B cell (primary cell): ENCODE data around the gene ABHD16A. TPM values are rescaled to one million over a fixed set of nuclear protein-coding genes. Genes with fewer than 3 reads are reported as not detected.

ENCODE experiments used
- ATAC-seq: fragments of 200-7000 bp; cut with Tn5 transposase; one replicate; pipeline ENCODE4 v1.10.0; 2021; ENCODE audit warnings: low read depth, mild to moderate bottlenecking, moderate number of reproducible peaks, moderate library complexity
- CTCF ChIA-PET: fragments of 350-600 bp; sonication (Branson Sonifier 250); formaldehyde crosslinking; loops from one replicate; lab custom pipeline; 2021; ENCODE audit warnings: antibody characterized with exemption, inconsistent platforms; lab: Charles Lee
- POLR2A ChIA-PET: fragments of 350-600 bp; sonication (Branson Sonifier 250); formaldehyde crosslinking; loops from one replicate; lab custom pipeline; 2021; ENCODE audit warnings: antibody characterized with exemption; lab: Charles Lee
- DNase-seq: peaks from one replicate; pipeline ENCODE4 v3.0.0; 2013
- H2AFZ ChIP-seq: 2 replicates; pipeline ENCODE4 v1.6.1; 2012; ENCODE audit warnings: mild to moderate bottlenecking, low read depth, low read length; ENCODE audit not compliant: insufficient read depth, poor library complexity, severe bottlenecking
- H3K27ac ChIP-seq, 2 donors: 1 replicate in 1 of 2; 2 replicates in 1 of 2; pipeline ENCODE4 v1.5.1; 2012 to 2013; ENCODE audit warnings: low read length in 2 of 2, mild to moderate bottlenecking in 2 of 2, moderate library complexity in 1 of 2
- H3K27me3 ChIP-seq, 4 experiments: fragments of 200-600 bp in 1 of 4; sonication (generic) in 1 of 4; replicated peaks in 1 of 4; 1 replicate in 2 of 4; 2 replicates in 2 of 4; pipeline versions ENCODE4 v1.6.1 to v1.7.0; 2013 to 2016; ENCODE audit warnings: low read length in 3 of 4, mild to moderate bottlenecking in 2 of 4, mixed read lengths in 1 of 4, moderate library complexity in 1 of 4; ENCODE audit not compliant: insufficient read depth in 4 of 4, control insufficient read depth in 3 of 4; ENCODE audit errors: control extremely low read depth in 1 of 4
- H3K36me3 ChIP-seq, 2 experiments: replicated peaks in 1 of 2; 1 replicate in 1 of 2; 2 replicates in 1 of 2; pipeline versions ENCODE4 v1.6.1 to v1.7.1; 2013; ENCODE audit warnings: low read length in 1 of 2; ENCODE audit not compliant: insufficient read depth in 2 of 2, control insufficient read depth in 1 of 2; ENCODE audit errors: control extremely low read depth in 1 of 2, extremely low read depth in 1 of 2
- H3K4me1 ChIP-seq, 2 donors: fragments of 200-600 bp in 1 of 2; sonication (generic) in 1 of 2; 1 replicate in 1 of 2; 2 replicates in 1 of 2; pipeline versions ENCODE4 v1.5.1 to v1.6.1; 2013 to 2017; ENCODE audit warnings: low read length in 2 of 2; ENCODE audit not compliant: control insufficient read depth in 2 of 2, insufficient read depth in 2 of 2
- H3K4me2 ChIP-seq: replicated peaks from 2 replicates; pipeline ENCODE3; 2012; ENCODE audit warnings: mild to moderate bottlenecking, low read depth, low read length; ENCODE audit not compliant: poor library complexity, severe bottlenecking
- H3K4me3 ChIP-seq, 5 experiments: fragments of 200-600 bp in 1 of 5; sonication (generic) in 1 of 5; 1 replicate in 3 of 5; 2 replicates in 2 of 5; pipeline versions ENCODE4 v1.5.1 to v1.7.0; 2011 to 2016; ENCODE audit warnings: low read length in 4 of 5, mild to moderate bottlenecking in 4 of 5, low read depth in 2 of 5, control low read depth in 1 of 5, moderate library complexity in 1 of 5; ENCODE audit not compliant: insufficient read depth in 1 of 5; ENCODE audit errors: control extremely low read depth in 1 of 5, extremely low read depth in 1 of 5
- H3K79me2 ChIP-seq: fragments of 200-600 bp; sonication (generic); one replicate; pipeline ENCODE4 v1.6.0; 2016; ENCODE audit warnings: low read length; ENCODE audit not compliant: control insufficient read depth, insufficient read depth
- H3K9ac ChIP-seq: fragments of 200-600 bp; sonication (generic); 2 replicates; pipeline ENCODE4 v1.6.1; 2017; ENCODE audit warnings: mild to moderate bottlenecking, low read length, moderate library complexity
- H3K9me3 ChIP-seq, 3 donors: one replicate each; pipeline versions ENCODE4 v1.6.1 to v1.7.1; 2013; ENCODE audit warnings: low read length in 2 of 3; ENCODE audit not compliant: control insufficient read depth in 2 of 3, insufficient read depth in 1 of 3; ENCODE audit errors: control extremely low read depth in 1 of 3
- H4K20me1 ChIP-seq: 2 replicates; pipeline ENCODE4 v1.6.0; 2012; ENCODE audit warnings: mild to moderate bottlenecking, low read length; ENCODE audit not compliant: insufficient read depth, control insufficient read depth, poor library complexity, severe bottlenecking
- H3K27ac Mint-ChIP-seq: one replicate; pipeline ENCODE4 v1.8.0; 2021; ENCODE audit warnings: mixed read lengths
- H3K27me3 Mint-ChIP-seq: one replicate; pipeline ENCODE4 v1.8.0; 2021; ENCODE audit warnings: mixed read lengths
- H3K4me1 Mint-ChIP-seq: one replicate; pipeline ENCODE4 v1.8.0; 2021; ENCODE audit warnings: mixed read lengths
- H3K4me3 Mint-ChIP-seq: one replicate; pipeline ENCODE4 v1.8.0; 2021; ENCODE audit warnings: mixed read lengths
- H3K9me3 Mint-ChIP-seq: one replicate; pipeline ENCODE4 v1.8.0; 2022; ENCODE audit warnings: mixed read lengths; ENCODE audit not compliant: insufficient read depth
- EZH2 ChIP-seq: IDR thresholded peaks from 2 replicates; pipeline ENCODE4 v1.6.1; 2012; ENCODE audit warnings: borderline replicate concordance, low read depth, mild to moderate bottlenecking, moderate library complexity, low read length; ENCODE audit not compliant: insufficient read depth, poor library complexity, severe bottlenecking
- WGBS: methylation state at CpG from one replicate; pipeline ENCODE4 v1.1.5; 2013; ENCODE audit warnings: missing lambda C conversion rate; ENCODE audit not compliant: insufficient coverage; 5-methylcytosine and 5-hydroxymethylcytosine counted together
- intact Hi-C: fragments of 100-400 bp; cut with micrococcal nuclease; formaldehyde crosslinking; loops from one replicate; pipeline ENCODE4 v1.10.0; 2022
- polyA plus RNA-seq: library from polyadenylated mRNA; depleted of rRNA; stranded (reverse); fragments of >200 nt; gene quantifications from 2 replicates; pipeline ENCODE4 v1.2.3, GENCODE V29; 2012
- total RNA-seq, 2 donors: library from RNA; stranded (reverse); fragments of 120-200 nt in 1 of 2; gene quantifications; 1 replicate in 1 of 2; 2 replicates in 1 of 2; pipeline versions ENCODE4 v1.2.3 to v1.2.4, GENCODE V29; 2013 to 2022
- TF ChIP-seq, protein P1 (sequence below): fragments of 200-600 bp; IDR thresholded peaks from one replicate; pipeline ENCODE4 v1.8.0; 2022; ENCODE audit warnings: antibody characterized with exemption, mild to moderate bottlenecking

The ABHD16A gene
- total and polyA plus RNA-seq, 2 donors (not counting 1 experiment from before 2014, with no cell fraction given): 78.3 to 97.5 TPM

DNA sequence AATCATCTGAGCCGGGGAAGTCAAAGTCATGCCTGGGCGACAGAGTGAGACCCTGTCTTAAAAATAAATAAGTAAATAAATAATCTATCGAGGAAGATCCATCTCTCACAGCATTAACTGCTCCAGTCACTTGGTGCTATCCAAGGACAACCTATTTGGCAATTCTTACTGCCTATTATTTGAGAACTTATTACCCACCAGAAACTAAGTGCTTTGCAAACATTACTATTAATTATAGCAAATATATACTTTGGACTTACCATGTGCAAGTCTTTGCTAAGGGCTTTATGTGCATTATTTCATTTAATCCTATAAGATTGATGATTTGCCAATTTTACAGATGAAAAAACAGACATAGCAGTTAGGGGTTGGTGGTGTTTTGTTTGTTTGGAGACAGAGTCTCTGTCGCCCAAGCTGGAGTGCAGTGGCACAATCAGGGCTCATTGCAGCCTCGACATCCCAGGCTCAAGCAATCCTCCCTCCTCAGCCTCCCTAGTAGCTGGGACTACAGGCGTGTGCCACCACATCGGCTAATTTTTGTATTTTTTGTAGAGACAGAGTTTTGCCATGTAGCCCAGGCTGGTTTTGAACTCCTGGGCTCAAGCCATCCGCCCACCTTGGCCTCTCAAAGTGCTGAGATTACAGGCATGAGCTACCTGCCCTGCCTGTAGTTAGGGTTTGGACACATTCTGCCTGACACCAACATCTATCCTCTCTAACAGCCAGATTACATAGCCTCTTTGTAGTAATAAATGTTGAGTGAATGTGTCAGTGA is 48.4 kb downstream of the ABHD16A start:
- Histone ChIP-seq H3K4me2 (no peak overlapping the region), H3K9me3 (no peaks in the 10 kb centered on the region), H3K79me2 (peaks cover 88% of the 10 kb centered on the region), H3K27me3 (no peaks in the 10 kb centered on the region), H3K27ac (no peak overlapping the region), H2AFZ (no peak overlapping the region), H4K20me1 (peaks cover 23% of the 10 kb centered on the region), H3K4me1 (peaks cover 39 to 45% of the 10 kb centered on the region in 2 donors), H3K4me3 (no peak overlapping the region), H3K9ac (no peak overlapping the region), H3K36me3 (peaks cover 0 to 27% of the 10 kb centered on the region in 2 experiments)
- CTCF ChIA-PET: interaction anchor here (1.3 to 1.9 kb wide), 3 partner anchors 57 to 175 kb away, joined by 3 to 4 read pairs (median 4); no protein-coding TSS in a partner anchor
- no peaks in the 10 kb centered on the region for H3K9me3 Mint-ChIP-seq
- WGBS: 93% methylated on average over 3 of the region's 8 CpGs
- peaks cover 60% of the 10 kb centered on the region for H3K4me1 Mint-ChIP-seq
- ATAC-seq (no peak), DNase-seq (no peak)
- no peak overlapping the region for H3K4me3 Mint-ChIP-seq
- intact Hi-C loops: loop anchor here (5.0 to 10.0 kb wide), 2 partner anchors 543 to 1440 kb away; partner anchors contain the start of gene TRIM26
- no peak overlapping the region for H3K27ac Mint-ChIP-seq
- TF ChIP-seq EZH2: no peak
- TF ChIP-seq, protein P1, sequence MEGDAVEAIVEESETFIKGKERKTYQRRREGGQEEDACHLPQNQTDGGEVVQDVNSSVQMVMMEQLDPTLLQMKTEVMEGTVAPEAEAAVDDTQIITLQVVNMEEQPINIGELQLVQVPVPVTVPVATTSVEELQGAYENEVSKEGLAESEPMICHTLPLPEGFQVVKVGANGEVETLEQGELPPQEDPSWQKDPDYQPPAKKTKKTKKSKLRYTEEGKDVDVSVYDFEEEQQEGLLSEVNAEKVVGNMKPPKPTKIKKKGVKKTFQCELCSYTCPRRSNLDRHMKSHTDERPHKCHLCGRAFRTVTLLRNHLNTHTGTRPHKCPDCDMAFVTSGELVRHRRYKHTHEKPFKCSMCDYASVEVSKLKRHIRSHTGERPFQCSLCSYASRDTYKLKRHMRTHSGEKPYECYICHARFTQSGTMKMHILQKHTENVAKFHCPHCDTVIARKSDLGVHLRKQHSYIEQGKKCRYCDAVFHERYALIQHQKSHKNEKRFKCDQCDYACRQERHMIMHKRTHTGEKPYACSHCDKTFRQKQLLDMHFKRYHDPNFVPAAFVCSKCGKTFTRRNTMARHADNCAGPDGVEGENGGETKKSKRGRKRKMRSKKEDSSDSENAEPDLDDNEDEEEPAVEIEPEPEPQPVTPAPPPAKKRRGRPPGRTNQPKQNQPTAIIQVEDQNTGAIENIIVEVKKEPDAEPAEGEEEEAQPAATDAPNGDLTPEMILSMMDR: no peak
- H3K27me3 Mint-ChIP-seq: no peaks in the 10 kb centered on the region
- POLR2A ChIA-PET: interaction anchor here (0.6 to 1.3 kb wide), 2 partner anchors 10 to 31 kb away, joined by 3 to 6 read pairs; partner anchors contain the start of gene GPANK1
